ENCODE results near the gene PRTG. TPM values are rescaled to one million over a fixed set of nuclear protein-coding genes. Genes with fewer than 3 reads are reported as not detected.

PRTG gene
- total and polyA plus RNA-seq, 2 of the 13 experiments (the other 11 are each of a cell fraction or from before 2014, with no cell fraction given), result 13.2 to 22.3 TPM

- Histone ChIP-seq H3K79me2 (ENCODE audit: insufficient read depth, low read length) (no peaks in the 10 kb centered on the region), H3K9ac (ENCODE audit: insufficient read depth, low read depth, low read length) (no peak overlapping the region), H3K4me1 (ENCODE audit: insufficient read depth, low read length) (no peaks in the 10 kb centered on the region), H3K27ac (ENCODE audit: extremely low read length, insufficient read depth, low read length) (no peak overlapping the region), H3K36me3 (replicated peaks in 1 of 2; ENCODE audit: control insufficient read depth in 1 of 2, insufficient read depth in 2 of 2, low read length in 2 of 2) (peaks cover 0 to 12% of the 10 kb centered on the region in 2 experiments; a peak in 2 of 5 replicates), H3K4me3 (replicated peaks in 1 of 3; ENCODE audit: insufficient read depth in 1 of 3, low read depth in 2 of 3, low read length in 3 of 3) (no peak overlapping the region), H3K4me2 (ENCODE audit: low read depth, low read length) (no peak overlapping the region), H3K9me3 (ENCODE audit: low read length) (no peaks in the 10 kb centered on the region), H2AFZ (ENCODE audit: low read length) (no peak overlapping the region), H3K27me3 (ENCODE audit: control insufficient read depth in 1 of 2, insufficient read depth in 2 of 2, low read length in 2 of 2) (no peaks in the 10 kb centered on the region), H4K20me1 (ENCODE audit: insufficient read depth, low read length) (0 out of 2 replicates have a peak, but pooled peaks cover 2% of the 10 kb centered on the region)
- DNase-seq (ENCODE audit: low spot score) (no peak), FAIRE-seq (no peak), ATAC-seq (no peak)
- whole genome bisulfite sequencing (ENCODE audit: low lambda C conversion rate), result 94% methylated on average over 1 of the region's 1 CpG
- intact Hi-C loops (cut with micrococcal nuclease; ENCODE audit: unreplicated experiment) (no loop called here), in situ Hi-C loops (cut with HindIII; ENCODE audit: extremely low pct_ligation_motif_present, low pct_unique_long_range_greater_than_20kb) (no loop called here)
- BruUV-seq (replicated peaks), result no TSS peak
- ChIA-PET POLR2A (no interaction called here), CTCF (ENCODE audit: low intra/inter-chr PET ratio, low total read pairs) (no interaction called here)
- no peak for TF ChIP-seq EEA1 (CRISPR knock-in tag; IDR thresholded peaks at IDR 0.05; ENCODE audit: borderline replicate concordance)
- TF ChIP-seq ZSCAN5A (CRISPR knock-in tag; IDR thresholded peaks at IDR 0.05; ENCODE audit: borderline replicate concordance), result no peak
- no peak for TF ChIP-seq CENPT (CRISPR knock-in tag; IDR thresholded peaks at IDR 0.05; ENCODE audit: low read depth)
- TF ChIP-seq REL (CRISPR knock-in tag; conservative IDR thresholded peaks at IDR 0.05), result no peak
- TF ChIP-seq NFE2 (CRISPR knock-in tag; IDR thresholded peaks at IDR 0.05), result no peak
- TF ChIP-seq MYC (CRISPR knock-in tag; IDR thresholded peaks at IDR 0.05; ENCODE audit: borderline replicate concordance), result no peak
- TF ChIP-seq ZBTB1 (CRISPR knock-in tag; IDR thresholded peaks at IDR 0.05; ENCODE audit: borderline replicate concordance), result no peak
- no peak for TF ChIP-seq ZNF12 (CRISPR knock-in tag; IDR thresholded peaks at IDR 0.05)
- no peak for TF ChIP-seq HMG20B (CRISPR knock-in tag; conservative IDR thresholded peaks at IDR 0.05)
- no peak for TF ChIP-seq ZNF446 (CRISPR knock-in tag; IDR thresholded peaks at IDR 0.05)
- TF ChIP-seq TMF1 (CRISPR knock-in tag; IDR thresholded peaks at IDR 0.05; ENCODE audit: low read depth), result no peak
- TF ChIP-seq ZNF24 (IDR thresholded peaks at IDR 0.05), result no peak
- no peak for TF ChIP-seq ZBTB40 (IDR thresholded peaks at IDR 0.05)
- no peak for TF ChIP-seq ZBTB40 (CRISPR knock-in tag; IDR thresholded peaks at IDR 0.05)
- TF ChIP-seq KMT2A (CRISPR knock-in tag; IDR thresholded peaks at IDR 0.05), result no peak
These were observed 127.5 kb downstream of the PRTG start for GRCh38 chr15:55615445-55615844.

Measured in HepG2 (cell line).